ENCODE data around the gene SCUBE1.

The SCUBE1 gene

GRCh38 chr22:43234264-43234988 is 108.7 kb downstream of the SCUBE1 start:
- DNase-seq, result no peak

GRCh38 chr22:43233529-43233928 is 109.6 kb downstream of the SCUBE1 start:
- no peak for DNase-seq

GRCh38 chr22:43232445-43232844 is 110.7 kb downstream of the SCUBE1 start:
- DNase-seq, result no peak

- no peak for DNase-seq
These were observed 111.5 kb downstream of the SCUBE1 start for GRCh38 chr22:43231724-43232034.

- DNase-seq, result peak; percentile 49 to 63
These were observed 112.0 kb downstream of the SCUBE1 start for GRCh38 chr22:43230971-43231723.

GRCh38 chr22:43230571-43230970 is 112.6 kb downstream of the SCUBE1 start:
- DNase-seq, result no peak

GRCh38 chr22:43228863-43229262 is 114.3 kb downstream of the SCUBE1 start:
- no peak for DNase-seq

- no peak for DNase-seq
These were observed 114.8 kb downstream of the SCUBE1 start for GRCh38 chr22:43228330-43228729.

- no peak for DNase-seq
These were observed 115.9 kb downstream of the SCUBE1 start for GRCh38 chr22:43227239-43227630.

GRCh38 chr22:43226377-43227238 is 116.6 kb downstream of the SCUBE1 start:
- DNase-seq, result no peak

GRCh38 chr22:43225609-43226008 is 117.6 kb downstream of the SCUBE1 start:
- no peak for DNase-seq

GRCh38 chr22:43222987-43223386 is 120.2 kb downstream of the SCUBE1 start:
- no peak for DNase-seq

GRCh38 chr22:43222262-43222661 is 120.9 kb downstream of the SCUBE1 start:
- no peak for DNase-seq

GRCh38 chr22:43220625-43221380 is 122.4 kb downstream of the SCUBE1 start:
- DNase-seq, result no peak

GRCh38 chr22:43218786-43219185 is 124.4 kb downstream of the SCUBE1 start:
- no peak for DNase-seq

GRCh38 chr22:43217285-43218030 is 125.7 kb downstream of the SCUBE1 start:
- no peak for DNase-seq

GRCh38 chr22:43216738-43217137 is 126.4 kb downstream of the SCUBE1 start:
- DNase-seq, result no peak

- no peak for DNase-seq
These were observed 129.2 kb downstream of the SCUBE1 start for GRCh38 chr22:43213962-43214361.

- no peak for DNase-seq
These were observed 130.1 kb downstream of the SCUBE1 start for GRCh38 chr22:43213051-43213450.

- no peak for DNase-seq
These were observed 130.7 kb downstream of the SCUBE1 start for GRCh38 chr22:43212434-43212952.

- DNase-seq, result no peak
These were observed 131.2 kb downstream of the SCUBE1 start for GRCh38 chr22:43211941-43212433.

Measured in stimulated activated CD4-positive, alpha-beta T cell treated with anti-CD3 and anti-CD28 coated beads, Interleukin-4, amount 100 ng/mL, for 4 hours (primary cell).